Measurements from ENCODE around the gene STUB1.

GRCh38 chr16:678858-679813 is 1.1 kb upstream of the STUB1 start:
- TF ChIP-seq POLR2AphosphoS5 (IDR thresholded peaks at IDR 0.05; ENCODE audit: low read depth, low read length) (peak; percentile 41; the same call in 1 of the 2 replicates), JUND (IDR thresholded peaks at IDR 0.05) (no peak), CTCF (IDR thresholded peaks at IDR 0.05 in 2 of 3, conservative IDR thresholded peaks at IDR 0.05 in 1 of 3; ENCODE audit: borderline replicate concordance in 1 of 3, insufficient read depth in 1 of 3, low read depth in 2 of 3, low read length in 2 of 3) (no peak), POLR2A (IDR thresholded peaks at IDR 0.05; ENCODE audit: borderline replicate concordance, extremely low read depth, insufficient read depth, insufficient read length) (no peak), ELF1 (IDR thresholded peaks at IDR 0.05; ENCODE audit: borderline replicate concordance, low read depth) (no peak)
